Measurements from ENCODE around the gene CFAP97D2.
"Not testable (repeated sequence)": the region's sequence is repeated elsewhere in the genome, so short reads cannot be mapped to it uniquely, and the experiment has no call there.

CFAP97D2 gene

GRCh38 chr13:114143806-114144605 is 35.1 kb upstream of the CFAP97D2 start:
- DNase-seq: no peak

- no peak for DNase-seq
Observed at GRCh38 chr13:114144606-114145244, 34.3 kb upstream of the CFAP97D2 start.

- no peak for DNase-seq
Observed at GRCh38 chr13:114145256-114145655, 33.8 kb upstream of the CFAP97D2 start.

GRCh38 chr13:114145722-114146121 is 33.3 kb upstream of the CFAP97D2 start:
- DNase-seq: no peak

- DNase-seq: no peak
Observed at GRCh38 chr13:114146173-114146572, 32.9 kb upstream of the CFAP97D2 start.

- no peak for DNase-seq
Observed at GRCh38 chr13:114146629-114147028, 32.4 kb upstream of the CFAP97D2 start.

GRCh38 chr13:114147803-114148520 is 31.1 kb upstream of the CFAP97D2 start:
- no peak for DNase-seq

GRCh38 chr13:114148521-114148855 is 30.6 kb upstream of the CFAP97D2 start:
- peak; percentile 36 to 46 (median 40) for DNase-seq

GRCh38 chr13:114148886-114149285 is 30.2 kb upstream of the CFAP97D2 start:
- not testable (repeated sequence) for DNase-seq

GRCh38 chr13:114149774-114150740 is 29.0 kb upstream of the CFAP97D2 start:
- DNase-seq: no peak

GRCh38 chr13:114151031-114151430 is 28.0 kb upstream of the CFAP97D2 start:
- peak in 3 of 4 experiments; percentile 39 to 58 (median 52) for DNase-seq

GRCh38 chr13:114151565-114152284 is 27.3 kb upstream of the CFAP97D2 start:
- peak; percentile 65 to 85 (median 78) for DNase-seq

GRCh38 chr13:114152285-114152645 is 26.8 kb upstream of the CFAP97D2 start:
- no peak for DNase-seq

GRCh38 chr13:114152831-114153371 is 26.2 kb upstream of the CFAP97D2 start:
- peak; percentile 16 to 71 (median 65) for DNase-seq

GRCh38 chr13:114153485-114154080 is 25.5 kb upstream of the CFAP97D2 start:
- no peak for DNase-seq

GRCh38 chr13:114154476-114154875 is 24.6 kb upstream of the CFAP97D2 start:
- no peak for DNase-seq

- DNase-seq: no peak
Observed at GRCh38 chr13:114155320-114155719, 23.7 kb upstream of the CFAP97D2 start.

GRCh38 chr13:114155926-114156883 is 22.9 kb upstream of the CFAP97D2 start:
- no peak for DNase-seq

- DNase-seq: no peak
Observed at GRCh38 chr13:114157869-114158495, 21.1 kb upstream of the CFAP97D2 start.

Data from suppressor macrophage (primary cell).